ENCODE data around the gene NUDT3.
A peak's percentile ranks its signal among the peaks of the same experiment; 100 is the strongest.
"Not testable (repeated sequence)": the region's sequence is repeated elsewhere in the genome, so short reads cannot be mapped to it uniquely, and the experiment has no call there.

The NUDT3 gene

GRCh38 chr6:34248198-34248726 is 144.2 kb downstream of the NUDT3 start:
- TF ChIP-seq CTCF (IDR thresholded peaks at IDR 0.05; ENCODE audit: low read depth, low read length) = no peak
- H3K4me3 ChIP-seq (ENCODE audit: low read depth, low read length) = peak overlapping the region; percentile 84

GRCh38 chr6:34247481-34248197 is 144.8 kb downstream of the NUDT3 start:
- no peak for TF ChIP-seq CTCF (IDR thresholded peaks at IDR 0.05; ENCODE audit: low read depth, low read length)
- H3K4me3 ChIP-seq (ENCODE audit: low read depth, low read length) = peak overlapping the region; percentile 84

- peak; percentile 49; the same call in 1 of the 2 replicates for TF ChIP-seq CTCF (IDR thresholded peaks at IDR 0.05; ENCODE audit: low read depth, low read length)
- H3K4me3 ChIP-seq (ENCODE audit: low read depth, low read length) = no peak overlapping the region
These were observed 145.7 kb downstream of the NUDT3 start for GRCh38 chr6:34246563-34247391.

- no peak for TF ChIP-seq CTCF (IDR thresholded peaks at IDR 0.05; ENCODE audit: low read depth, low read length)
- no peak overlapping the region for H3K4me3 ChIP-seq (ENCODE audit: low read depth, low read length)
These were observed 146.3 kb downstream of the NUDT3 start for GRCh38 chr6:34246249-34246562.

GRCh38 chr6:34245761-34246140 is 146.7 kb downstream of the NUDT3 start:
- not testable (repeated sequence) for H3K4me3 ChIP-seq (ENCODE audit: low read depth, low read length)

- not testable (repeated sequence) for H3K4me3 ChIP-seq (ENCODE audit: low read depth, low read length)
These were observed 147.3 kb downstream of the NUDT3 start for GRCh38 chr6:34245032-34245760.

- 0 out of 2 replicates have a peak, but pooled peaks have one; percentile 41 for TF ChIP-seq CTCF (IDR thresholded peaks at IDR 0.05; ENCODE audit: low read depth, low read length)
- H3K4me3 ChIP-seq (ENCODE audit: low read depth, low read length) = peak overlapping the region; percentile 27; the same call in 1 of the 2 replicates
These were observed 148.3 kb downstream of the NUDT3 start for GRCh38 chr6:34243901-34244884.
